HAP-1 (cell line): ENCODE measurements around the gene YPEL5.
A peak's percentile ranks its signal among the peaks of the same experiment; 100 is the strongest.

ENCODE experiments used
- DNase-seq, 2 experiments: peaks; one replicate each; pipeline ENCODE4 v3.0.0-alpha.2; 2016 to 2020; ENCODE audit warnings: low spot score in 2 of 2
- H3K27me3 ChIP-seq: fragments of 250-450 bp; sonication (Bioruptor Pico); 2 replicates; pipeline ENCODE4 v1.5.1; 2020; ENCODE audit warnings: low read depth, mild to moderate bottlenecking, moderate library complexity
- H3K36me3 ChIP-seq: fragments of 250-450 bp; sonication (Bioruptor Pico); replicated peaks from 2 replicates; pipeline ENCODE4 v1.5.1; 2020; ENCODE audit warnings: mild to moderate bottlenecking
- H3K4me1 ChIP-seq: fragments of 250-450 bp; sonication (Bioruptor Pico); 2 replicates; pipeline ENCODE4 v1.5.1; 2020; ENCODE audit warnings: mild to moderate bottlenecking
- H3K4me3 ChIP-seq: fragments of 250-450 bp; sonication (Bioruptor Pico); 2 replicates; pipeline ENCODE4 v1.5.1; 2020; ENCODE audit warnings: mild to moderate bottlenecking, moderate library complexity
- H3K9me3 ChIP-seq: fragments of 250-450 bp; sonication (Bioruptor Pico); 2 replicates; pipeline ENCODE4 v1.5.1; 2020; ENCODE audit warnings: mild to moderate bottlenecking, moderate library complexity
- in situ Hi-C: fragments of 300-500 bp; cut with MboI; formaldehyde crosslinking; loops from 3 replicates; pipeline ENCODE4 v1.14.3; 2020; ENCODE audit warnings: low sequenced_read_pairs, inconsistent platforms, mixed read lengths

YPEL5 gene

DNA sequence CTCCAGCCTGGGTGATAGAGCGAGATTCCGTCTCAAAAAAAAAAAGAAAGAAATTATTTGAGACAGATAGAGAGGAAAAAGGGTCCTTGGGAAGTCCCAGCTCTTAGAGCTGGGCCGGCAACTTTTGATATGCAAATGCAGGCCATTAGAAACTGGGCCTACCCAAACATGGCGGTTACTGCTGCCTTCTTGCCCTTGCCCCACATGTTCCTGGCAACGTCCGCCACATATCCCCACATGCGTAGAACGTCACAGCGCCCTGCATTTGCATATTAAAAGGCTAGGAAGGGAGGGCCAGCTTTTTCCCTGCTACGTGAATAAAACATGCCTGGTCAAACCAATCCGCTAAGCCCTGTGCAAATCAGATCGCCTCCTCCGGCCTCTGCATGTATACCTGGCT lies 43.8 kb downstream of the YPEL5 start:
- H3K4me3 ChIP-seq: no peak overlapping the region
- peaks cover 10% of the 10 kb centered on the region for H3K4me1 ChIP-seq
- peaks cover 3% of the 10 kb centered on the region; the same call in 1 of the 2 replicates for H3K27me3 ChIP-seq
- no peaks in the 10 kb centered on the region for H3K36me3 ChIP-seq
- in situ Hi-C loops: no loop called here
- no peaks in the 10 kb centered on the region; the same call in 1 of the 2 replicates for H3K9me3 ChIP-seq
- DNase-seq: no peak

DNA sequence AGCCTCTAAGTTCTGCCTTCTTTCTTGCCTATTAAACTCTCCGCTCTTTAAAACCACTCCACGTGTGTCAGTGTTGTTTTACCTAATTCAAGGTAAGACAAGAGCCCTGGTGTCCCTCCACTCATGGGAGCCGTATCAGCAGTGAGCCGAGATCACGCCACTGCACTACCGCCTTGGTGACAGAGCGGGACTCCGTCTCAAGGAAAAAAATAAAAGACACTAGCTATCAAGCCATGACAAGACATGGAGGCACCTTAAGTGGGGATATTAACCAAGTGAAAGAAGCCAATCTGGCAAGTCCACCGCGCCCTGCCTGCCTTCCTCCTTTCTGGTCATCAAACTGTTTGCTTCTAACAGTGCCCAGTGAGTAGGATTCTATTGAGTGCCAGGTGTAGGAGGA lies 44.3 kb downstream of the YPEL5 start:
- in situ Hi-C loops: no loop called here
- DNase-seq: no peak

DNA sequence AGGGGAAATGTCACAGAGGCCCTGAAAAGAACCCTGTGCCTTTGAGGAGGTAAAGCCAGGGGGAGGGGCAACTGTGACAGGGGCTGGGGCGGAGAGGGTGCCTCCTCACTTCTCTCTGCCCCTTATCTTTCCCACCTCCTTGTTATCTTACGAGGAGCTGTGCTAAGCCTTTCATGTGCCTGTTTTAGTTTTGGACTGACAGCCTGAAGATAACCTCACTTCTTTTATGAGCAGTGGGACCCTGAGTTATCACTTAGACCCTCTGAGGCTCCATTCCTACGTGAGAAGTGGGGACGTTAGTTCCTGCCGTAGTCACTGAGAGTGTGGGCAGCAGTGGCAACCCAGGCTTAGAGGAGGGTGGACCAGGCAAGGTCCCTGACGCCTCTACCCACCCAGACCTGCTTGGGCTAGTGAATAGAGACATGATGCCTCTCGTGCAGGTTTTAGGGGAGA lies 45.0 kb downstream of the YPEL5 start:
- H3K4me1 ChIP-seq: peaks cover 10% of the 10 kb centered on the region
- DNase-seq: no peak
- no peaks in the 10 kb centered on the region for H3K27me3 ChIP-seq
- H3K9me3 ChIP-seq: no peaks in the 10 kb centered on the region; the same call in 1 of the 2 replicates
- no peak overlapping the region for H3K4me3 ChIP-seq
- in situ Hi-C loops: no loop called here
- H3K36me3 ChIP-seq: no peaks in the 10 kb centered on the region

More for the DNA sequence above, 44.3 kb downstream of the YPEL5 start:
- no peaks in the 10 kb centered on the region for H3K36me3 ChIP-seq
- no peaks in the 10 kb centered on the region for H3K27me3 ChIP-seq
- no peak overlapping the region for H3K4me3 ChIP-seq
- H3K9me3 ChIP-seq: no peaks in the 10 kb centered on the region; the same call in 1 of the 2 replicates
- peaks cover 10% of the 10 kb centered on the region for H3K4me1 ChIP-seq

DNA sequence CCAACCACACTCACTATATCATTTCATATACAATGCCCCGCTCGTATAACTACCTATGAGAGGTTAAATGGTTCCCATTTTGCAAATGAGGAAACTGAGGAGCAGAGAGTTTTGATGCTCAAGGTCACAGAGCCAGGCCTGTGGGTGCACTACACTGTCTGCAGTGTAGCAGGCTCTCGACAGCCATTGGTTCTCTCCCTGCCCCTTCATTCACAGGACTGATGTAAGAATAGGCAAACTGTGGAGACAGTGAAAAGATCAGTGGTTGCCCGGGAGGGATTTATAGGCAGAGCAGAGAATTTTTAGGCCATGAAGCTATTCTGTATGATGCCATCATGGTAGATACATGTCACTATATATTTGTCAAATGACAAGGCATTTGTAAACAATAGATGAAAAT lies 45.5 kb downstream of the YPEL5 start:
- H3K4me3 ChIP-seq: no peak overlapping the region
- no peaks in the 10 kb centered on the region for H3K27me3 ChIP-seq
- DNase-seq: no peak
- peaks cover 10% of the 10 kb centered on the region for H3K4me1 ChIP-seq
- H3K9me3 ChIP-seq: no peaks in the 10 kb centered on the region; the same call in 1 of the 2 replicates
- in situ Hi-C loops: no loop called here
- H3K36me3 ChIP-seq: no peaks in the 10 kb centered on the region

DNA sequence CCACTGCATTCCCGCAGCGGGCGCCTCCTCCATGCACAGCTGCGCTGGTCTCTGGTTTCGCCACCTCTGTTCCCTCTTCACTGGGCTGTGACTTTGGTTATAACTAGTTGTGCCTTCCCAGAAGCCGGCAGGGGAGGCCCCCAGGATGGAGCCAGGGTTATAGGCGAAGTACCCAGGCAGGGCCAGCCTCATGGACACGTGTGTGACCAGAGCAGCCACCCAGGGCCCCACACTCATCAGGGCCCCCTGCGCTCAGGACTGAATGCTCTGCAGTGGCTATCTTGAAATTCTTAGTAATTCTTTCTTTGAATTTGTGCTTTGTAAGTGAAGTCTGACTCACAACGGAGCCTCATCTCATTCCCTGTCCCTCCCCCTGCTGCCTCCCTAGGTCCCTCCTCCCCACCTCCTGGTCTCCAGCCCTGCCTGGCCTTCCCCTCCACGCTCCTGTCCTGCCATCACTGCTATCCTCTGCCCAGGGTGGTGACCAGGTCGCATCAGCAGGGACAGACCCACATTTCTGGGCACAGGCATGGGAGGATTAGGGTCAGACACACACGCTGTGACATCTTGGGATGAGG lies 46.4 kb downstream of the YPEL5 start:
- Histone ChIP-seq H3K27me3 (no peaks in the 10 kb centered on the region), H3K9me3 (no peaks in the 10 kb centered on the region; the same call in 1 of the 2 replicates), H3K4me3 (no peak overlapping the region), H3K36me3 (no peaks in the 10 kb centered on the region), H3K4me1 (peaks cover 8% of the 10 kb centered on the region)
- DNase-seq: no peak
- in situ Hi-C loops: no loop called here

DNA sequence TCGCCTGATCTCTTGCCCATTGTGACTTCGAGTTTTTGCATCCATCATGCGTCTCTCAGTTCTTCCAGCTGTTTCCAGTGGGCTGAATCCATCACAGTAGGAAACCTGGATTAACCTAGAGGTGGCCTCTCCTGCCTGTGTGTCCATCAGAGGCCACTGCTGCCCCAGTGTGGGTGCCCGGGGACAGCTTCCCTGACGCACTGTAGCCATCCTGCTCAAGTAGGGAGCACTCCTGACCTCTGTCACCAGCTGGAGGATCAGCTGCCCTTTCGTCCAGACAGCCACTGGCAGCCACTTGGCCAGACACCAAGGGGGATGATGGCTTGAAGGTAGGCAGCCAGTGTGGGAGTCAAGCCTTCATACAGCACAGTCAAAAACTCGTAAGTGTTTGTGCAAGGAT lies 47.6 kb downstream of the YPEL5 start:
- in situ Hi-C loops: no loop called here
- H3K4me1 ChIP-seq: no peaks in the 10 kb centered on the region
- no peaks in the 10 kb centered on the region for H3K36me3 ChIP-seq
- H3K27me3 ChIP-seq: no peaks in the 10 kb centered on the region
- H3K4me3 ChIP-seq: no peak overlapping the region
- H3K9me3 ChIP-seq: no peaks in the 10 kb centered on the region; the same call in 1 of the 2 replicates
- no peak for DNase-seq

DNA sequence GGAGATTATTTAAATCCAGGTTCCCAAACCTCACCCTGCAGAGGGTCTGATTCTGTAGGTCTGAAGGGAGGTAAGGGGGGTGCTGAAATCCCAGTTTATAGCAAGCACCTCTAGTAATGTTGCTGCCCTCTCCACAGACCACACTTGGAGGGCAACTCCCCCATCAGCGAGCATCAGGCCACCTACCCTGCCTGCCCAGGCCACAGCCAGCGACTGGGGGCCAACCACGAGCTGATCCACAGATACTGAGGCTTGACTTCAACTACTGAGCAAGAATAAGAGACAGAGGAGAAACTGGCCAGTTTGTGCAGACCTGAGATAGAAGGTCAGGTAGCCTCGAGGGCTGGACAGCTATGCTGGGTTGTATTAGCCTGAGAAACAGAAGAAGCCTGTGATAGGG lies 48.2 kb downstream of the YPEL5 start:
- H3K4me3 ChIP-seq: no peak overlapping the region
- in situ Hi-C loops: no loop called here
- H3K9me3 ChIP-seq: no peaks in the 10 kb centered on the region
- DNase-seq: no peak
- no peaks in the 10 kb centered on the region for H3K27me3 ChIP-seq
- H3K4me1 ChIP-seq: no peaks in the 10 kb centered on the region
- H3K36me3 ChIP-seq: no peaks in the 10 kb centered on the region

DNA sequence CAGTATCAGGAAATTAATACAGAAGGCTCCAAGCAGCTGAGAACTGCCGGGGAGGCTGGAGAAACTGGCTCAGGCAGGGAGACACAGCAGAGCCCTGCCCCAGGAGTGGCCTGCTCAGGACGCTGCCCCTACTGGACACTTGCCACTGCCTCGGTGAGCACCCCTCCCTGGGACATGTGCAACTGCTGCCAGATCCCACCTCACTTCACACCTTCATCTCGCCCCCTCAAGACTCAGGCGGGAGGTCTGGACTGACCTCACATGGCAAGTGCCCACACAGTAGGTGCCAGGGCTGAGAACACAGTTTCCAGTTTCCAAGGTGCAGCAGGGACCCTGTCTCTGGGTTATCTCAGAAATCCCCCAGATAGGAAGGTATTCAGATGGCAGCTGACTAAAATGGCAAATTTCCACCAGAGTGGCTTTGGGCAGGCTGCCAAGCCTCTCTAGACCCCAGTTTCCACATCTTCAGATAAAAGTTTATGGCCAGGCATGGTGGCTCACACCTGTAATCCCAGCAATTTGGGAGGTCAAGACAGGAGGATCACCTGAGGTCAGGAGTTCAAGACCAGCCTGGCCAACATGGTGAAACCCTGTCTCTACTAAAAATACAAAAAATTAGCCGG lies 50.9 kb downstream of the YPEL5 start:
- in situ Hi-C loops: no loop called here
- no peaks in the 10 kb centered on the region for H3K9me3 ChIP-seq
- no peaks in the 10 kb centered on the region for H3K4me1 ChIP-seq
- H3K36me3 ChIP-seq: no peaks in the 10 kb centered on the region
- no peak overlapping the region for H3K4me3 ChIP-seq
- no peaks in the 10 kb centered on the region for H3K27me3 ChIP-seq
- no peak for DNase-seq

DNA sequence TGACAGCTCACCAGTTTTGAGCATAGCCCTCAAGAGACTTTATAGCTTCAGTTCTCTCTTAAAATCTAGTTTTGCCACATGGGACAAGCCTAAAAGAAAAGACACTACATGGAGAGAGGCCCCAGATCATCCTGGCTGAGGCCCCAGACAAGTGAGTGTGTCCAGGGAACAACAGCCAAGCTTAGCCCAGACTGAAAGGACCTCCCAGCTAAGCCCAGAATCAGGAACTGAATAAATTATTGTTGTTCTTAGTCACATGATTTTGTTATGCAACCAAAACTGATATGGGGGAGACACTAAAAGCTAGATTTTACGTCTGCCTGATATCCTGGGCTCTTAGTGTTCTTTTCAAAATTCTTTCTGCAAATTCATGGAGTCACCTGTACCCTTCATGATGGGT lies 55.2 kb downstream of the YPEL5 start:
- no peaks in the 10 kb centered on the region for H3K9me3 ChIP-seq
- no peaks in the 10 kb centered on the region for H3K36me3 ChIP-seq
- no peaks in the 10 kb centered on the region for H3K4me1 ChIP-seq
- H3K27me3 ChIP-seq: no peaks in the 10 kb centered on the region
- in situ Hi-C loops: no loop called here
- DNase-seq: no peak
- H3K4me3 ChIP-seq: no peak overlapping the region

DNA sequence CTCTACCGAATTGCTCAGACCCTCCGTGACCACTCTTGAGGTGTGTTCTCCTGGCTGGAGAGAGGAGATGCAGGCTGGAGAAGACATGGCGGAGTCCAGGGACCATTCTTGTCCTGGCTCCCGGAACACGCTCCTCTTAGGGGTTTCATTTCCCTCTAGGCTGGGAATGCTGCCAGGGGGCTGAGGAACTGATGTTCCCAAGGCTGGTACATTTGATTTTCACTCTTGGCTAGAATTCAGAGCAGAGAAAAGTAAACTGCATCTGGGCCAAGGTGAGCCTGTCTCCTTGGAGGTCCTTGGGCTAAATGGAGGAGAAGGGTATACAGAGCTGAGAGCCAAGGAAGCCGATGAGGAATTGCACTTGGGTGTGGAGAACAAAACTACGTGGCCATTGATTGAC lies 56.3 kb downstream of the YPEL5 start:
- Histone ChIP-seq H3K4me1 (no peaks in the 10 kb centered on the region), H3K9me3 (no peaks in the 10 kb centered on the region), H3K36me3 (no peaks in the 10 kb centered on the region), H3K27me3 (no peaks in the 10 kb centered on the region), H3K4me3 (no peak overlapping the region)
- in situ Hi-C loops: no loop called here
- DNase-seq: no peak

DNA sequence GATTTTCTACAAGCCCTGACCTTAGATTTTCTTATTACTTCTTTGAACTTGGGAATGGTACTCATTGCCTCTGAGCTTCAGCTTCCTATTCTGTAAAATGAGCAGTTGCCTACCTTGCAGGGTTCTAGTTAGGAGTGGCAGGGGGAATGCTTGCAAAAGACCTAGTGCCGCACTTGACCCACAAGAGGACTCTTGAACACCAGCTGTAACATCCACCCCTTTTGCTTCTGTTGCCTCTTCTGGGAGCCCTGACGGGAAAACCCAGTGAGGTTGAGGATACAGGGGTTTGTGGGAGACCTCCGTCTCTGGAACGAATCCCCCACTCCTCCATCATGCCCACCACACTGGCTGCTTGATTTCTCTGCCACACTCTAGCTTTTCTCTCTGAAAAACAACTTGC lies 57.5 kb downstream of the YPEL5 start:
- Histone ChIP-seq H3K9me3 (no peaks in the 10 kb centered on the region), H3K4me1 (no peaks in the 10 kb centered on the region), H3K4me3 (no peak overlapping the region), H3K36me3 (no peaks in the 10 kb centered on the region), H3K27me3 (no peaks in the 10 kb centered on the region)
- no peak for DNase-seq
- in situ Hi-C loops: no loop called here

DNA sequence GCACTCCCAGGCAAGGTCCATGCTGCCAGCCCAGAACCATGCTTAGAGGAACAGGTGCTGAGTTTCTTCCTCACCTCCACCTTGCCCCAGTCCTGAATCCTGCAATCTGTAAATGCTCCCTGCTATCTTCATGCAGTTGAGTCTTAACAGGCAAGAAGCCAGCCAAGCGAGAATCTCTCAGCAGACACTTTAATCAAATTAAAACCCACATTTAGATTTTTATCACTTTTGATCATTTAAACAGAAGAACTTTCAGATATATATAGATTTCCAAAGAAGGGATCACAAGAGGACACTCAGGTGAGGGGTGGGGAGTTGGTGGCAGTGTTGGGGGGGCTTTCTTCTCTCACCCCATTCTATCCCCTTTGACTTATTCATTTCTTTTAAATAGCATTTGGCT lies 58.6 kb downstream of the YPEL5 start:
- no peaks in the 10 kb centered on the region for H3K4me1 ChIP-seq

DNA sequence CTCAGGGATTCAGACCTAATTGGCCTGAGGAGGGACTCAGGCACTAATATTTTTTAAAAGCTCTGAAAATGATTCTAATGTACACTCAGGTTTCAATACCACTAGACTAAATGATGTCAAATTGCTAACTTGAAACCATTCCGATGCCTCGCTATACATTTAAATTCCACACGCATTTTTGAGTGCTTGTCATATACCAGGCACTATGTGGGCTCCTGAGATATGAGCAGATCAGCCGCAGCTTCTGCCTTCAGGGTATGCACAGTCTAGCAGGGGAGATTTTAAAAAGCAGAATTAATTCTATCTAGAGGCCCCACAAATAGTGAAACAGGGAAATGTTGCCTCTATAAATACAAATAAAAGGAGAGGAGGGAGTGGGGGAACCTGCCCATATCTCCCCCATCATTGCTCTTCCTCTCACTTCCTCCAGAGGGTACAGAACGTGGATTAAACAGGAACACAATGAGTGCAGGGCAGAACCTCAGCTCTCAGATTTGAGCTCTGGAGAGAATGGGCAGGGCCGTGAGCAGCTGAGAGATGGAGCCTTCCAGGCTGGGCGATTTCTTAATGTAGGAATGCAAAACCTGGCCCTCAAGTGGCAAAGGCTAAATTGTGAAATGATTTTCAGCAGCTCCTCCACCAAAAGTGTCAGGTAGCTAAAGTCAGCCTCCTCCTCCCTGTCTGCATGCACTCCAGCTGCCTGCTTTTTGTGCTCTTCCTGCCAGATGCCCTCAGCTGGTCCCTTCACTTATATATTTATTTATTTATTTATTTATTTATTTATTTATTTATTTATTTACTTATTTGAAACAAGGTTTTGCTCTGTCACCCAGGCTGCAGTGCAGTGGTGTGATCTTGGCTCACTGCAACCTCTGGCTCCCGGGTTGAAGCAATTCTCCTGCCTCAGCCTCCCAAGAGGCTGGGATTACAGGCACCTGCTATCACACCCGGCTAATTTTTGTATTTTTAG lies 59.9 kb downstream of the YPEL5 start:
- in situ Hi-C loops: loop anchor here (5.0 kb wide), 1 partner anchor 501 kb away; no protein-coding TSS in a partner anchor
- Histone ChIP-seq H3K4me3 (no peak overlapping the region), H3K4me1 (no peaks in the 10 kb centered on the region), H3K36me3 (no peaks in the 10 kb centered on the region), H3K27me3 (no peaks in the 10 kb centered on the region), H3K9me3 (no peaks in the 10 kb centered on the region)
- DNase-seq: no peak

More for the DNA sequence above, 58.6 kb downstream of the YPEL5 start:
- Histone ChIP-seq H3K9me3 (no peaks in the 10 kb centered on the region), H3K36me3 (no peaks in the 10 kb centered on the region), H3K4me3 (no peak overlapping the region), H3K27me3 (no peaks in the 10 kb centered on the region)
- in situ Hi-C loops: loop anchor here (5.0 kb wide), 1 partner anchor 502 kb away; no protein-coding TSS in a partner anchor
- DNase-seq: no peak

DNA sequence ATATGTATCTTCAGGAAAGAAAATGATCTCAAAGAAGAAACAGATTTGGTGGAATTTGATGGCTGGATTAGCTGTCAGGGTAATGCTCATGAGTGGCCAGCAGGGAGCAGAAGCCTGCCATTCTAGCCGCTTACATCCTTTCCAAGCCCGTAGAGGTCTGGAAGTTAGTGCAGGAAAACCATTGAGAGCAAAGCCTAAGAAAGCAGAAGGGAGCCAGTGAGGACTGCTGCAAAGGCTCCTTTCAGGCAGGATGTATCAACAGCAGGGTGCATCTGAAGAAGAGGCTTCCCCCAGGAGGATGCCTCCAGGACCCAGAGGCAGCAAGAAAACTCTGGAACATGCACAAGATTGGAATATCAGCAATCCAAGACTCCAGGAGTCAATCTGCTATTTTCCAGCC lies 61.6 kb downstream of the YPEL5 start:
- Histone ChIP-seq H3K4me3 (no peak overlapping the region), H3K9me3 (no peaks in the 10 kb centered on the region), H3K36me3 (no peaks in the 10 kb centered on the region), H3K4me1 (no peaks in the 10 kb centered on the region), H3K27me3 (no peaks in the 10 kb centered on the region)
- peak; percentile 72 to 80 for DNase-seq
- in situ Hi-C loops: loop anchor here (5.0 kb wide), 1 partner anchor 499 kb away; no protein-coding TSS in a partner anchor
